Measurements from ENCODE around the gene NCOA1.
A peak's percentile ranks its signal among the peaks of the same experiment; 100 is the strongest.

Gene NCOA1

GRCh38 chr2:24743924-24744323 is 252.9 kb downstream of the NCOA1 start:
- no peak overlapping the region for H3K4me3 ChIP-seq (ENCODE audit: low read depth, low read length)
- DNase-seq (ENCODE audit: low read depth): no peak
- no peak for TF ChIP-seq CTCF (conservative IDR thresholded peaks at IDR 0.05; ENCODE audit: low read depth, low read length)

- no peak for TF ChIP-seq CTCF (conservative IDR thresholded peaks at IDR 0.05; ENCODE audit: low read depth, low read length)
- H3K4me3 ChIP-seq (ENCODE audit: low read depth, low read length): no peak overlapping the region
- no peak for DNase-seq (ENCODE audit: low read depth)
Observed at GRCh38 chr2:24744356-24744755, 253.3 kb downstream of the NCOA1 start.

GRCh38 chr2:24745825-24746224 is 254.8 kb downstream of the NCOA1 start:
- no peak for TF ChIP-seq CTCF (conservative IDR thresholded peaks at IDR 0.05; ENCODE audit: low read depth, low read length)
- no peak overlapping the region for H3K4me3 ChIP-seq (ENCODE audit: low read depth, low read length)
- DNase-seq (ENCODE audit: low read depth): no peak

GRCh38 chr2:24747299-24747698 is 256.2 kb downstream of the NCOA1 start:
- no peak for DNase-seq (ENCODE audit: low read depth)
- no peak for TF ChIP-seq CTCF (conservative IDR thresholded peaks at IDR 0.05; ENCODE audit: low read depth, low read length)
- no peak overlapping the region for H3K4me3 ChIP-seq (ENCODE audit: low read depth, low read length)

- TF ChIP-seq CTCF (conservative IDR thresholded peaks at IDR 0.05; ENCODE audit: low read depth, low read length): no peak
- DNase-seq (ENCODE audit: low read depth): no peak
- H3K4me3 ChIP-seq (ENCODE audit: low read depth, low read length): no peak overlapping the region
Observed at GRCh38 chr2:24749069-24749691, 258.1 kb downstream of the NCOA1 start.

- TF ChIP-seq CTCF (conservative IDR thresholded peaks at IDR 0.05; ENCODE audit: low read depth, low read length): no peak
- no peak overlapping the region for H3K4me3 ChIP-seq (ENCODE audit: low read depth, low read length)
- DNase-seq (ENCODE audit: low read depth): peak; percentile 6
Observed at GRCh38 chr2:24754985-24755705, 264.1 kb downstream of the NCOA1 start.

- TF ChIP-seq CTCF (conservative IDR thresholded peaks at IDR 0.05; ENCODE audit: low read depth, low read length): no peak
- DNase-seq (ENCODE audit: low read depth): no peak
- no peak overlapping the region for H3K4me3 ChIP-seq (ENCODE audit: low read depth, low read length)
Observed at GRCh38 chr2:24756789-24757188, 265.7 kb downstream of the NCOA1 start.
